Measurements from ENCODE around the gene OPRL1.

The OPRL1 gene

DNA sequence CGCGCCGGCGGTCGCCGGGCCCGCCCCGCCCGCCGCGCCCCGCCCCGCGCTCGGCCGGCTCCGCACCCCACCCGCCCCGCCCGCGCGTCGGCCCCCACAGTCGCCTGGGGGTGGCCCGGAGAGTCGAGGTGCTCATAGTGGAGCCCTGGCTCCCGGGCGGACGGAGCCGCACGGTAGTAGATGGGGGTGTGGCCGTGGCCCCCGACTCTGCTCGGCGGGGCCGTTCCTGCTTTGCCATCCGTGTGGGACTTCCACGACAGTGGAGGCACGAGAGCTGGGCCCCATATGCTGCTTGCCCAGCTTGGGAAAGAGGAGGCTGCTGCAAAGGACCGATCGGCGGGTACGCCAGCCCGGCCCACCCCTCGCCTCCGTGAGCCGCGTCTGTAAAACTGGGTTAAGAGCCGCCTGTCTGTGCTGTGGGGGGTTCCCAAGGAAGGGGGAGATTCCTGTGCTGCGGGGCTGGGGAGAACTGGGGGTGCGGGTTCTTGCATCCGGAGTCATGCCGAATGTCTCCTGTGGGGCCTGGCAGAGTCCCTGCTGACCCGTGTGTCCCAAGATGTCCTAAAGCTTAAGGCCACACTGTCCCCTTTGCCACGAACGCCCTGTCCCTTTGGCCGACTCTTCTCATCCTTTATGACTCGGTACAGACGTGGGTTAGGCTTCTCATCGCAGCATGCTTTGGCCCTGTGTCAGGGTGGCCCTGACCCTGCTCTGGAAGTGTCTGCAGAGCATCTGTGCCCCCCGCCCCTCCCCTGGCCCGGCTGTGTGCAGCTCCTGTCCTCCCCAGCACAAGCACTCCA is at the start of gene OPRL1:
Gene OPRL1, plus strand, starts transcription at position 70 of the 800 bp plus-strand sequence. CDS start 12,639 bp downstream, outside the sequence.
- in situ Hi-C loops (cut with HindIII; ENCODE audit: low sequenced_read_pairs): no loop called here

DNA sequence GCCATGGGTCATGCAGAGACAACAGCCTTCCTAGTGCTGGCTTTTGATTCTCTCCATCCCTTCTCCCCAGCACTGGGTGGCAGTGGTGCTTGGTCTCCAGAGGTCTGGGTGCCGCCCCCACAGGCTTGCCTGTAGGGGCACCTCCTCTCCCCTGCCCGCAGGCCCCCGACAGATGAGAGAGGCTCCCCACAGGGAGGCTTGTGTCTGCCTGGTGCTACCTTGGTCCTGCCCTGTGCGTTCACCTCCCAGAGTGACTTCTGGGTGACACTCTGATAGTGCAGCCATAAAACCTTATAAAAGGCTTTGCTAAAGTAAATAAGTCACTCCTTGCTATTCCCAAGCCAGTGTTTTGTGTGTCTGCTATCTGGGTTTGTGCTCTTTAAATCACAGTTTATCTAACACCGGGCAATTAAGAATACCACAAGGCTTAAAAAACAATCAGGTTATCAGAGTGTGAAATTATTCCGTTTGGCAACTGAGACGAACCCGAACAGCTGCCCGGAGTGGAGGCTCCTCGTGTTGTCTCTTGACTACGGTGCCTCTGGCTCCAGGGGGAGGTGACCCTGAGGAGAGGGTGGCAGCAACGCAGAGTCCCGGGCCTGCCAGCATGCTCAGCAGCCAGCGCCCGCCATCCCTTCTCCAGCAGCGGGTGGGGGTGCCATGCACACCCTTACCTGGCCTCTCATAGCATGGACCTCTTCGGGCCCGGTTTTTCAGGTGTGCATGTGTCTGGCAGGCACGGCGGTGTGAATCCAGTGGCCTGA is 49.3 kb upstream of the OPRL1 start:
- in situ Hi-C loops (cut with HindIII; ENCODE audit: low sequenced_read_pairs): no loop called here

DNA sequence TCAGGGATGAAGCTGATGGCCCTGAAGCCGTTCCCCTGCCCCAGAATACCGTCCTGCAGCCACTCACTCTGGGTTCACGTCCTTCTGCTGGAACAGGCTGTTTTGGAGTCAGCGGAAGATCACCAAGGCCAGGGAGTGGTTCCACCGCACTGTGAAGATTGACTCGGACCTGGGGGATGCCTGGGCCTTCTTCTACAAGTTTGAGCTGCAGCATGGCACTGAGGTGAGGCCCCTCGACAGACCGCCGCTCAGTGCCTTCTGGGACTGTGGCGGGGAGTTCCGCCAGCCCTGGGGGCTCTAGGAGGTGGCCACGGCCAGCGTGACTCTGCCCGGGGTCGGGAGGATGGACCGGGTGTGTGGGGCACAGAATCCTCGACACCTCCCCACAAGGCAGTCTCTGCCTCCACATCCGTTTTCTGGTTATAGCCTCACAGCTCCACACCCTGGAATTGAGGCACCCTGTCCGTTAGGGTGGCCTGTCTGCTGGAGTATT is 48.0 kb upstream of the OPRL1 start:
- in situ Hi-C loops (cut with HindIII; ENCODE audit: low sequenced_read_pairs): no loop called here

DNA sequence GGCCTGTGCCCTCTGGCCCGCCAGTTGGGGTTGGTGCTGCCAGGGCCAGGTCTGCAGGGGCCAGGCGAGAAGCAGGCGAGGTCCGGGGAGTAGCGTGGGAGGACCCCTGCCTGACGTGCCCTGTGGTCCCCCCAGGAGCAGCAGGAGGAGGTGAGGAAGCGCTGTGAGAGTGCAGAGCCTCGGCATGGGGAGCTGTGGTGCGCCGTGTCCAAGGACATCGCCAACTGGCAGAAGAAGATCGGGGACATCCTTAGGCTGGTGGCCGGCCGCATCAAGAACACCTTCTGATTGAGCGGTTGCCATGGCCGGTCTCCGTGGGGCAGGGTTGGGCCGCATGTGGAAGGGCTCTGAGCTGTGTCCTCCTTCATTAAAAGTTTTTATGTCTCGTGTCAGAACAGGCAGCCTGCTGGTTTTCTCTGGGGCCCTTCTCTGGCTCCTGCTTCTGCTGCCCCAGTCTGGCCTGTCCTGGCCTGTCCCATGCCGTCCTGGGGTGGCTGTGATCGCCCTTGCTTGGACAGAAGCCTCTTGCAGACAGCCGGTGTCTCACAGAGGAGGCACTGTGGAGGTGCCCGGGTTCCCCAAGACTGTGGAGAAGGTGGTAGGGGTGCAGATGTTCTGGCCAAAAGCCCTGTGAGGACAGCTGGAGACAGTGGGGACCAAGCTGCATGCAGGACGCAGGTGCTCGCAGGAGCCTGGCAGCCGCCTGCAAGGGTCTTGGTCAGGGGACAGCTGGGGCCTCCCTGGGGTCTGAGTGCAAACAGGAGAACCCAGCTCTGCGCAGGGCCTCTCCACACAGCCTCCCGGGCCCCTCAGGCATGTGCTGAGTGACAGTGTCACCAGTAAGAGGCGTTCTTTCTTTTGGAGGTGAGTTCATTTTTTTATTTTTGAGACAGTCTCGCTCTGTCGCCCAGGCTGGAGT is 46.9 kb upstream of the OPRL1 start:
- in situ Hi-C loops (cut with HindIII; ENCODE audit: low sequenced_read_pairs): no loop called here

DNA sequence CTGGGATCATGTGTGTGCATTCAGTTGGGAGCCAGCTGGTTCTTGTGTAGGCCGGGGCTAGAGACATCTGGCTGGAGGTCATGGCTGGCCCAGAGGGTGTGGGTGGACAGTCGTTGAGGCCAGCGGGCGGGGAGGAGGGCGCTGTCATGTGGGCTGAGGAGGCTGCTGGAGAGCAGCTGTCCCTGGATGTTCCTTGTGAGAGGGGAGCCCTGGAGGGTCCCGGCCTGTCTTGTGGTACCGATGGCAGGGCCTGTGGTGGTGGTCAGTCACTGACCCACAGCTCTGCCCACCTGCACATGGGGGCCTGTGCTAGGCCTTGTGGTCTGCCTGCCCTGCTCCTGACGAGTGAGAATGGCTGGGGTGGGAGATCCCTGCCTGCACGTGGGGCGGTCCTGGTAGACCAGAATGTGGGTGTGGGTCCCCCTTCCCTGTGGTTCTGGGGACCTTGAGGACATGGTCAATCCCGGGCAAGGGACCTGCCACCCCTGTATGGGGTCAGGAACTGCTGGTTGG is 45.8 kb upstream of the OPRL1 start:
- in situ Hi-C loops (cut with HindIII; ENCODE audit: low sequenced_read_pairs): no loop called here

DNA sequence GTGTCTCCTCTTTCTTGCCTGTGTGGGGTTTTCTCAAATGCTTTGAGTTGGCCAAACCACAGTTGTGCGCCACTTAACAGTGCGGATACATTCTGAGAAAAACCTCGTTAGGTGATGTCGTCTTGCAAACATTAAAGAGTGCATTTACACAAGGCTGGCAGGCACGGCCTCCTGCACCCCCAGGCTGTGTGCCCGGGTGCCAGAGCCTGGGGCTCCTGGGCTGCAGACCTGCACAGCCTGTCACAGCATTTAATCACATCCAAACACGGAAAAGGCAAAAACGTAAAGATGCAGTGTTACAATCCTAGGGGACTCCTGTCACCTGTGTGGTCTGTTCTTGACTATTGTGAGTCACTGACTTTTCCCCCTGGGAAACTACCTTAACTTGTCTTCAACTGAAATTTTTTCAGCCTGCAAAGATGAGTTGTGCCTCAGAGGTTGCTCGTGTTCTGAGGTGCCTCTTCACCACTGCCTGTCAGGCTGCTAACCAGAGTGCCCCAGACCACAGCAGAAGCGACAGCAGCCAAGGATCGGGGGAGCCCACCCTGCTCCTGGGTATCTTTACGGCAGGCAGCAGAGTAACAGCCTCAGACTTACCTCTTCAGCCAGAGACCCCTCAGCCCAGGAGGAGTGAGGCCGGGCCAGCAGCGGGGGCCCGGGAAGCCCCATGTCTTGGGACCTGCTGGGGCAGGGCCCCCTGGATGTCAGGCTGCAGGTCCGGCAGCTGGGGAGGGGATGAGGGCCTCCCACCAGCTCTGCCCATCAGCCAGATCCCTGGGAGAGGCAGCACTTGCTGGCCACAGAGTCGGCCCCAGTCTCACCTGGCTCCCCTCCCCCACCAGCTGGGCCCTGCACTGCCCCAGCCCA is 44.6 kb upstream of the OPRL1 start:
- in situ Hi-C loops (cut with HindIII; ENCODE audit: low sequenced_read_pairs): no loop called here

DNA sequence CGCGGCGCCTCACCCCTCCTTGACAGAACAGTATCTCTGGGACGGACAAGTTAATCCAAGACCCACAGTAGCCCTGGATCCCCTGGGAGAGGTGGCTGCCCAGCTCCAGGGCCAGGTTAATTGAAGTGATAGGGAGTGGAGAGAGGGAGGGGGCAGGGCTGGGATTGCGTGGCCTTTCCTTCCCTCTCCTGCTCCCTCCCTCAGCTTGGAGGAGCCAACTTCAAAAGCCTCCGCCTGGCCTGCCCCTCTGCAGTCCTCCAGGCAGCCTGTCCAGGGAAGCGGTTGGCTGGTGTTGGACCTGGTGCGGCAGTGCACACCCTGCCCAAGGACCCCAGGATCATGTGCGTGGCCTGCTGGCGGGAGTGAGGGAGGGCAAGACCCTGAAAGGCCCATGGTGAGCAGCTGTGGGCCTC is 43.9 kb upstream of the OPRL1 start, which contains the start of gene C20orf204:
Gene C20orf204, plus strand, starts transcription at position 250 of the 413 bp plus-strand sequence. Its CDS starts 142 bp downstream, at position 392.
- in situ Hi-C loops (cut with HindIII; ENCODE audit: low sequenced_read_pairs): no loop called here

DNA sequence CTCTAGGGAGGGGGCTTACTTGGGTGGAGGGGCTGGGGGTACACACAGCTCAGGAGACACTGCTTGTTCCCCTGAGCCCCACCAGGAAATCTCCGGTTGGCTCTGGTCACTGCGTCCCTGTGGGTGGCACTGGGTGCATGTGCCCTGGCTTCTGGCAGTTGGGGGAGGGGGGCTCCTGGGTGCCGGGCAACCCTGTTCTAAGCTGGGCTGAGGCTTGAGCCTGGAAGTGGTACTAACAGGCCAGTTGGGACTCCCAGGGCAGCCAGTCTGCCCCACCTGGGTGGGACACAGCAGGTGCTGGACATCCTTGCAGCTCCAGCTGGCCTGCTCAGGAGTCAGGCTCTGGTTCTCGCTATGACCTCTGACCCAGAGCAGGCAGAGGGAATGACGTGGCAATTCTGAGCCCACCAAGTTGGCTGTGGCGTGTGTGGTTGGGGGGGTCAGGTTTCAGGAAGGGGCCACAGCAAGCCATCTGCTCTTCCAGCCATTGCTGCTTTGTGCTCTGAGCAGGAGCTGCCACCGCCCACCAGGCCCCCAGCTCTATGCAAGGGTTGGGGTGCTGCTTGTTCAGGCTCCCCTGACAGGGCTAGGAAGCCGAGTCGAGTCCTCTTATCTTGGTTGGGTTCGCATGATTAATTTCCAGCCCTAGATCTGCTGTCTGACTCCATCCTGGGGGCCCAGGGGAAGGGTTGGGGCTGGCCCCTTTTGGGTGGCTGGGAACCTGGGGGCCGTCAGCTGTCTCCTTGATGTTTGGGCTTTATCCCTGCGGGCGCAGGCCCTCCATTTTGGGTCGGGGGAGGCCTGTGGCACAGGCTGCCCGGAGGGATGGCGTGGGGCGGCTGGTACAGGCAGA is 43.3 kb upstream of the OPRL1 start:
- in situ Hi-C loops (cut with HindIII; ENCODE audit: low sequenced_read_pairs): no loop called here

DNA sequence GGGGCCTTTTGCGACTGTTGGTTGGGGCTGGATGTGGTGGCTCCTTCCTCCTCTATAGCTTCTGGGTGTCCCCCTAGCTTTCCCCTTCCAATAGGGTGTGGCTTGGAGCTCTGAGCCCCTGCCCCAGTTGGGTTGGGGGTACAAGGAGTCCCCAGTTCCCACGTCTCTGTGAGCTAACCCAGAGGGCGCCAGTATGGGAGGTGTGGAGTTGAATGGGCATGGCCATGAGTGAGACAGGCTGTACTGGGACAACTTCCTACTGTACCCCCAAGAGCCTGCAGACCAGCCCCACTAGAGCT is 42.7 kb upstream of the OPRL1 start:
- in situ Hi-C loops (cut with HindIII; ENCODE audit: low sequenced_read_pairs): no loop called here

DNA sequence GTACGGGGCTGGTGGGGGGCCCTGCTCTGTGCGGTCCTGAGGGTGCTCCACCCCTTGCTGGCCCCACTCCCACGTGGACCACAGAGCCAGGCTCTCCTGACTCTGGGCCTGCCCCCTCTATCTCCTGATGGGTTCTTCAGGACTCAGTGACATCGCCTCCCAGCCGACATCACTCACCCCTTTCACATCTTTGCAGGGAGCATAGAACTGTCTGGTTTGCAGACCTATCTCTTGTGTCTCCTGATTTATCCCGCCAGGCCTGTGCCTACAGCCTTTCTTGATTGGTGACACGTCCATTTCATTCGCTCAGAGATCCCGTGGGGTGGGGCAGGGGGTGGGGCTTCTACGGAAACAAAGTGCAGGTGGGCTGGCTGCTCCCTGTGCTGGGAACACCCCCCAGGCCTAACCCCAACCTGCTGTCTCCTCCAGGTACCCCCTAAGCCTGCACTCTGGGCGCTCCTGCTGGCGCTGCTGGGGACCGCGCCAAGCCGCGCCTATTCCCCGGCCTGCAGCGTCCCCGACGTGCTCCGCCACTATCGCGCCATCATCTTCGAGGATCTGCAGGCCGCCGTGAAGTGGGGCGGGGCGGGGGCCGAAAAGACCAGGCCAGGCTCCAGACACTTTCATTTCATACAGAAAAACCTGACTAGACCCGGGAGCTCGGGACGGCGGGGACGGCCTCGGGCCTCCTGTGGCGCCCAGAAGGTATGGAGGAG is 42.2 kb upstream of the OPRL1 start:
- in situ Hi-C loops (cut with HindIII; ENCODE audit: low sequenced_read_pairs): no loop called here

DNA sequence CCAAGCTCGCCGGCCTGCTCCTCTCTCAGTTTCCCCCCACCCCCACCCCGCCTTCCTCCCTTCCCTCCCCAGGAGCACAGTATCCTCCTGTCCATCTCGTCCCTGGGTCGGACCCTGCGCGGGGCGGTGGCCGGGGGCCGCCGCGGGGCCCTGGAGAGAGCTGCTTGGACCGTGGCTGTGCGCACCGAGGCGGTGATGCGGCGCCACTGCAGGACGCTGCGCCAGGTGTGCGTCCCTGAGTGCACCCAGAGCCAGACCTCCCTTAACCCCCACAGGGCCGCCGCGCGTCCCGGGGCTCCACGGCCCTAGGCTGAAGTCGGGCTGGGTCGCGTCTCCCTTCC is 41.7 kb upstream of the OPRL1 start:
- in situ Hi-C loops (cut with HindIII; ENCODE audit: low sequenced_read_pairs): no loop called here

DNA sequence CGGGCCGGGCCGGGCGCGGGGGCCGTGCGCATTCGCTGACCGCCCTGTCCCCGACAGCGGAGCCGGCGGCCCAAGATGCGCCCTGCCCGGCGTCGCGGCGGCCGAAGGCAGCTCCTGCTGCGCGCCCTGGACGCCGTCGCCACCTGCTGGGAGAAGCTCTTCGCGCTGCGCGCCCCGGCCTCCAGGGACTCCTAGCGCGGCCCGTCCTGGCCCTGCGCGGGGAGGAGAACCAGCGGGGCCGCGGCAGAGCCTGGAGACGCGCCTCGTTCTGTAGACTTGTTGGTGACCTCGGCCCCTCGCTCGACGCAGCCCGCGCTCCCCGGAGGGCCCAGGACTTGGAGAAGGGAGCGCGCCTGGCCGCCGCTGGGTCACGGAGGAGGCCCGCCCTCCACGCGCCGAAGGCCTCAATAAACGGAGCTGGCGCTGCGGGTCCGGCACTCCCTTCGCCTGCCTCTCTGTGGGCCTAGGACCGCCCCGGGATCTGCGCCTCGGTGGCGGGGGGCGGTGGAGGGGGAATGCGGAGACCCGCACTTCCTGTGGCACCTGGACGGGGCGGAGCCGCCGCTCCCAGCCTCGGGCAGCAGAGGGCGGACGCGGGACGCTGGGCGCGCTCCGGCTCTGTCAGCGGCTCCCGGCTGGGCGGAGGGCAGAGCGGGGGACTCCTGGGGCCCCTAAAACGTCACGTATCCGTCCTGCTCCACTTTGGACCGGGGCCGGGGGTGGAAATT is 41.2 kb upstream of the OPRL1 start:
- in situ Hi-C loops (cut with HindIII; ENCODE audit: low sequenced_read_pairs): no loop called here

DNA sequence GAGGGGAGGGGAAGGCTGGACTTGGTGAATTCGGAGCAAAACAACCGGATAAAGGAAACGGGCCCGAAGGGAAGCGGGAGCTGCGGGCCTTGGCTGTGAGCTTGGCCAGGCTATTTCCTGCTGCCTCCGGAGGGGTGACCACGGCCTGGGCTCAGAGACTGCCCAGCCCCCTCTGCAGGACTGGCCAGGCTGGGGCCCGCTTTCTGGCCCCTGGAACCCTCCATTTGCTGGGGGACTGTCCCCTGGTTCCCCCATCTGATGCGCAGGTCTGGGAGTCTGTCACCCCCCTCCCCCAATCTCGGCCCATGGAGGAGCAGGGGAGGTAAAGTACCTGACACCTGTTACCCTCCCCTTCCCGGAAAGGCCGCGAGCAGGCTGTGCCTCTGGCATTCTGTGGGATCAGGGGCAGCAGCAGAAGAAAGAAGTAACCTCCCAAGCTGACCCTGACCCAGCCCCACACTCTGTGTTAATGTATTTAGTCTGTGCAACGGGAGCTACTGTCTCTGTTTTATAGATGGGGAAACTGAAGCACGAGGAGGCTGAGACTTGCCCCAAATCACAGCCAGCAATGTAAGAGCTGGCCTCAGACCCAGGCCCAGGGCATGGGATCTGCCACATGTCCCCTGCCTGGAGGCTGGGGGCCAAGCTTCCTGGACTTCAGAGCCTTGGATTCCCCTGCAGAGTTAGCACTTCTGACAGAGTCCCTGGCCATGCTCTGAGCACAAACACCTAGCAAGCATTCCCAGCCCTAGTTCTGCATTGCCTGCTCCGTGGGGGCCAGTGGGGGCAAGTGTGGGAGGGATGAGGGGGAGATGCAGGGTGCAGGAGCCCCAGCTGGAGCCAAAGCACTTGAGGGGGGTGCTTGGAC is 40.4 kb upstream of the OPRL1 start:
- in situ Hi-C loops (cut with HindIII; ENCODE audit: low sequenced_read_pairs): no loop called here

DNA sequence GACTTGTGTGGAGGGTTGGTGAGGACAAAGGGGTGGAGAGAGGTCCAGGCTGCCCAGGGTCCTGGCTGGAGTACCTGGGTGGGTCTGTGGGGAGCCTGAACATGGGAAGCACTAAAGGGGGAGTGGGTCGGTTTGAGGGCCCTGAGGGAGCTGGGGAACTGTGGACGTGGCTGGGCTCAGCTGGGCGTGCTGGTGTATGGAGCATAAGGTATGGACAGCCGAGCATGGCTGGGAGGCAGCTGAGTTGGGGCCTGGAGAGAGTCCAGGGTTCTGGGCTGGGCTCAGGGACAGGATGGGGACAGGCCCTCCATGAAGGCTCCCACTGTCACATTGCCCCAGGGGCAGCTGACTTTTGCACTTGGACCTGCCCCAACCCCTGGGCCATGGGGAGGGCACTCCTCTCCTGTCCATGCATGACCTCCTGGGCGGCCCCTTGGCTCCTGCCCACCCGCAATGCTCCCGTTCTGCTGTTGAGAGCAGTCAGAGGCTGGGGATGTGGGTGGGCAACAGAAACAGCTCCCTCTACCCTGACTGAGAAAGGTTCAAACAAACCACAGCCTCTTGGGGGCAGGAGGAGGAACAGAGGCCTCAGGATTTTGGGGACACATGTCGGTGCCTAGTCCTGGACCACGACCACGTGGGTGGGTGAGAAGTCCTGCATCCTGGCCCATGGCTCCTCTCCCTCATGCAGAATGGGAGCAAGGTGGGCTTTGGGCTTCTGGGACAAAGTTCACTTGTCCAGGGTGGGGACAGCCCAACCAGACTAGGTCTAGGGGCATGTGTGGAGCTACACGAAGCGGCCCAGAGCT is 39.4 kb upstream of the OPRL1 start:
- in situ Hi-C loops (cut with HindIII; ENCODE audit: low sequenced_read_pairs): no loop called here

DNA sequence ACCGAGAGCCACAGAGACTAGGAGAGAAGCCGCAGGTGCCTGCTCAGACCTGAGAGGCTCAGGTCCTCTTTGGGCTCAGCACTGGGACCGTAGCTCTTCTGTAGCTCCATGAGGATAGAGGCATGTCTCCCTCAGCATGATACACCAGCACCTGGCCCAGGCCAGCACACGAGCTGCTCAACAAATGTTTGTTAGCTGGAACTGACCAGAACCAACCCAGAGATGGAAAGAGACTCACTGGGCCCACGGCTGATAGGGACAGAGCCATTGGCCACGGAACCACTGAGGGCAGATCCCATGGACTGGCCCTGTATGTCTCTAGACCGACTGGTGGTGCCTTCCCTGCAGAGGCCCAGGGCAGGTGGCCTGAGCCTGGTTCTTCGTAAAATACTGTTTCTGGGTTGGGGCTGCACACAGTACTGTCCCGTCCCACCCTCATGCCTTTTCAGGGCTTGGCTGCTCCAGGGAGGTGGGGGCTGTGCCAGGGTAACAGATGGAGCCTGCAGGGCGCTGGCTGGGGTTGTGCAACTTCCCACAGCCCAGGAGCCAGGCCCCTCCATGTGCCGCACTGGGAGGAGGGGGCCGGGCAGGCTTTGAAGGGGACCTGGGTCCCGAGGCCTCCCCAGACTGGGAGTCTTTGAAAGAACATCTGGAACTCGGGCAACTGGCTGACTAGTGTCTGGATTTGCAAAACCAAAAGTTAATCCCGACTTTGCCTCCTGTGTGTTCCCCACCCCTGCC is 38.7 kb upstream of the OPRL1 start:
- in situ Hi-C loops (cut with HindIII; ENCODE audit: low sequenced_read_pairs): no loop called here

DNA sequence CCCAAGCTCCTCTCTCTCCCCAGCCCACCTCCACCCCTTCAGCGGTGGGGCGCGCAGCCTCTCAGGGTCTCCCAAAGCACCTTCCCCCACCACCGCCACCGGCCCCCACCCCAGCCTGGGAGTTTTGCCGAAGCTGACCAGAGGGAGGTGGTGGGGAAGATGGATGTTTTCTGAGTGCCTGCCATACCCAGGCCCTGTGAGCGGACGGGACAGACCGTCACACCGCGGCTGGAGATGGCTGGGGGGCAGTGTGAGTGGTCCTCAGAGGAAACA is 38.2 kb upstream of the OPRL1 start:
- in situ Hi-C loops (cut with HindIII; ENCODE audit: low sequenced_read_pairs): no loop called here

Data from DLD1 (cell line).